ENCODE measurements around the gene SPRYD3.
"Not testable (repeated sequence)": the region's sequence is repeated elsewhere in the genome, so short reads cannot be mapped to it uniquely, and the experiment has no call there.

SPRYD3 gene, protein sequence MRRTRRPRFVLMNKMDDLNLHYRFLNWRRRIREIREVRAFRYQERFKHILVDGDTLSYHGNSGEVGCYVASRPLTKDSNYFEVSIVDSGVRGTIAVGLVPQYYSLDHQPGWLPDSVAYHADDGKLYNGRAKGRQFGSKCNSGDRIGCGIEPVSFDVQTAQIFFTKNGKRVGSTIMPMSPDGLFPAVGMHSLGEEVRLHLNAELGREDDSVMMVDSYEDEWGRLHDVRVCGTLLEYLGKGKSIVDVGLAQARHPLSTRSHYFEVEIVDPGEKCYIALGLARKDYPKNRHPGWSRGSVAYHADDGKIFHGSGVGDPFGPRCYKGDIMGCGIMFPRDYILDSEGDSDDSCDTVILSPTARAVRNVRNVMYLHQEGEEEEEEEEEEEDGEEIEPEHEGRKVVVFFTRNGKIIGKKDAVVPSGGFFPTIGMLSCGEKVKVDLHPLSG

DNA sequence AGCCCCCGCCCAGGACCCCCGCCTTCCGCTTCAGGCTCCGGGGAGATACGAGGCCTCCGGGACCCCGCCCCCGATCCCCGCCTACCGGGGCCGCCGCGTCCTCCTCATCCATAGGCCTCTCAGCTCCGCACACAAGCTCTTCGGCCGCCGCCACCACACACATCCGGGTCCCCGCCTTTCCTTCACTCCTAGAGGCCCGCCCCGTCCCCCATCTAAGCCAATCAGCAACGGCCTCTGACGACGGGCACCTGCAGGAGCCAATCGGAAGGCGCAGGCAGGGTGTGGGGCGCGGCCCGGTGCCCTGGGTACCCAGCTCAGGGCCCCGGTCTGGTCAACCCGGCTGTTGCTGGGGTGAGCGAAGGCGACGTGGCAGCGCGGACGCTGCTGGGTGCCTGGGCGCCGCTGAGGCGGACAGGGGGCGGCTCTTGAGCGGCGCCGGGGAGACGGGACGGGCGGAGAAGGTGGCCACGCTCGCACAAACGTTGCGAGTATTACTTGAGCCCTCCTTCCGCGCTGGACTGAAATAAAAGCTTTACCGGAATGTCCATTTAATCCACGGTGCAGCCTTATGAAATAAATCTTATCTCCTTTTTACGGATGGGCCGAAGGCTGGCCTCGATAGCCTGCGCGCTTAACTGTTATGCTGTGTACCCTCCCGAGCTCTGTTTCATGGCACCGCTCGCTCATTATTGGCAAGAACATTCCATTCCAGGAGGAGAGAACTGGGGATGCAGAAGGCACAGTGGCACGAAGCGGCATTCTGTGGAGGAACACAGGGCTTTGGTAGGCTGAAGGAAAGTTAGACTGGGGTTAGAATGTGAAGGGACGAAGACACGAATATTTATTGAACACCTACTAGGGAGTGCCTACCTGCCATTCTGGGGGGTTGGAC, at the start of gene SPRYD3:
SPRYD3 (minus strand) TSS at position 165 of the 892 bp plus-strand sequence; CDS start at position 108, 57 bp downstream.
- no peak for DNase-seq (ENCODE audit: low read depth, low spot score)

DNA sequence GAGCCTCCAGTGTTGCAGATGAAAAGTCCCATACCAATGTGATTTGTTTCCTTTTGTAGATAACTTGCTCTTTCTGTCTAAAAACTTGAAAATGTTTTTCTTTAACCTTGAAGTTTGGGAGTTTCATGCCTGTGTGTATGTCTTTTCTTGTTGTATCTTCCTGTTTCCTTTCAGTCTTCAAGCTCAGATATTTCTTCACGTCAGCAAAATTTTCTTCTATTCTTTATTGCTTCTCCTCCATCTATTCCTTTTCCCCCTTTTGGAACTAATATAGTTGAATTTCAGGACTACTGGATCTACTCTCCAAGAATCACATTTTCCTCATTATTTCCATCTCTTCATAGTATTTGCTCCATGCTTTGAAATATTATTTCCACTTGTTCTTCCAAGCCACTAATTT, 48.0 kb upstream of the SPRYD3 start:
- no peak for DNase-seq (ENCODE audit: low read depth, low spot score)

DNA sequence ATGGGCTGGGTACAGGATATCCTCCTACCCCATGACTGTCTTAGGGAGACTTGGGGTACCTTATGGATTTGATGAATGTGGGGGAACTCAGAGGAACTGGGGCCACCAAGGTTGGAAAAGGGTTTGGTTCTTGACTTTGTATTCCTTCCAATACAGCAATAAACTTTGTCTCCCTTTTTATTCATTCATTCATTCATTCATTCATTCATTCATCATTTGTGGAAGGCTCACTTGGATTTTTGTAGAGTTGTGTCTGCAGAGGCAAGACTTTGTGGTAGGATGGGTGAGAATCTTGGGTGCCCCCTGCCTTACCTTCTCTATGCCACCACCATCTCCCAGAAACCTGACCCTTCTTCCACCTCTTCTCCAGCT, 45.1 kb upstream of the SPRYD3 start:
- DNase-seq (ENCODE audit: low read depth, low spot score): no peak

DNA sequence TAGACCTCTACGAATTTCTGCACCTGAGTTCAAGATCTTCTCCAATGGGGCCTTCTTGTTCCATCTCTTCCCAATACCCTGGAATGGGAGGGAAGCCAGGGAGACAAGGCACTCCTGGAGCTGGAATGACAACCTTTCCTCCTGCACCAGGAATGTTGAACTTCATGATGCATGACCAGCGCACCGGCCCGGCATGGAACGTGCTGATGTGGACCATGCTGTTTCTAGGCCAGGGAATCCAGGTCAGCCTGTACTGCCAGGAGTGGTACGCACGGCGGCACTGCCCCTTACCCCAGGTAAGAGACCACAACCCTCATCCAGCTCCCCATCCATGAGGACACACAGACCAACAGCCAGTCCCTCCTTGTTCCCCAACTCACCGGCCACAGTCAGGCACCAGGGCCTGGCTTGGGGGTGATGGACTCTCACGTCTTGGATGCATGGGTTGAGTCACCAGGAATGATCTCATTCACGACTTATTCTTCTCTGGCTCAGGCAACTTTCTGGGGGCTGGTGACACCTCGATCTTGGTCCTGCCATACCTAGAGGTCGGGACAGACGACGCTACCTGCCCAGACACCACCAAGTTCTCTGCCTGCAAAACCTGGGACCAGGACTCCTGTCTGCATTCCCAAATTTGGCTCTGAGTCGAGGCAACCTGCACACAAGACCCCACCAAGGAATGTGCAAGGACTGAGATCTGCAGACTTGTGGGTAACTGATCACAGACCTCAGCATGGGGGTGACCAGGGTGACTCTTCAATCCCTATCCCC, 44.6 kb upstream of the SPRYD3 start:
- DNase-seq (ENCODE audit: low read depth, low spot score): no peak

DNA sequence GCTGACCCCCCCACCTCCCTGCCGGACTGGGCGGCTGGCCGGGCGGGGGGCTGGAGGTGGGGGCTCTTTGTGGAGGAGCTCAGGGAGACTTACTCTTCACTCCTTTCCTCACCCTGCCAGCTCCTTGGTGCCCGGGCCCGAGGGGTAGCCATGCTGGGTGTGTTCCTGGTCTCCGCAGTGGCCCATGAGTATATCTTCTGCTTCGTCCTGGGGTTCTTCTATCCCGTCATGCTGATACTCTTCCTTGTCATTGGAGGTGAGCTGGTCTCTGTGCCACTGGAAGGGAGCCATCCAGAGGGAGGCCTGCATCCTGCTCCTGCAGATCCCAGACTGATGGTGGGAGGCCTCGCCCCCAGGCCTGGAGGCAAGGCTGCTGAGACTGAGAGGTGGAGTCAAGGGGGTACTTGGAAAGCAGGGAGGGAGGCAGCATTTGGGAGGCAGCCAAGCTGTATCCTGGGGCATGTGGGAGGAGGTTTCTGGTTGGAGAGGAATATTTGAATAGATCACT, 43.8 kb upstream of the SPRYD3 start:
- no peak for DNase-seq (ENCODE audit: low read depth, low spot score)

DNA sequence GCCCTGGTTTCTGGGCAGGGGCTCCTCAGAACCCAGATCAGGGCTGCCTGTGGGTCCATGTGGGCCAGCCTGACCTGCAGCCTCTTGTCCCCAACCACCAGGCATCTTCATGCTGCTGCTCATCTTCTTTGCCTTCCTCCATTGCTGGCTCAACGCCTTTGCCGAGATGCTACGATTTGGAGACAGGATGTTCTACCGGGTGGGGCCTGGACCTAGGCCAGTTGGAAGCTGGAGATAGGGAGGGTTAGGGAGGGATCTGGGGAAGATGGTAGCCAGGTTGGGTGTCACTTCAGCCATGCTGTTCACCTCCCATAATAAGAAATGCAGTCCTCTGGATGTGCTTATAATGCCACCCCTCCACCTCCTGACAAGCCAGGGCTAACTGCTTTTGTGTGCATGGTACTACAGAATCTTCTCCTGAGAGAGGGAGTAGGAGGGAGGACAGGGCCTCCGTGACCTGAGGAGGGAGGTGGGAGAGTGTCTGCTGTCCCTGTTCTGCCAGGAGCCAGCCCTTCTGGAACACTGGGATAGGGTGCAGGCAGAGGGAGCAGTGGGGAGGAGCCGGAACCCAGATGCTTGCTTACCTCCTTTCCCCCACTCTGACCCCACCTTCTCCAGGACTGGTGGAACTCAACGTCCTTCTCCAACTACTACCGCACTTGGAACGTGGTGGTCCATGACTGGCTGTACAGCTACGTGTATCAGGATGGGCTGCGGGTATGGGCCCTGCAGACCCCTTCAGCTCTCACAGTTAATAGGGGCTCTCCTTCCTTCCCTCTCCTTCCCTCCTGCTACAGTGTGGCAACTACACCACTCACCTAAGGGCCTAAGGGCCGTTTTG, 41.7 kb upstream of the SPRYD3 start:
- no peak for DNase-seq (ENCODE audit: low read depth, low spot score)

DNA sequence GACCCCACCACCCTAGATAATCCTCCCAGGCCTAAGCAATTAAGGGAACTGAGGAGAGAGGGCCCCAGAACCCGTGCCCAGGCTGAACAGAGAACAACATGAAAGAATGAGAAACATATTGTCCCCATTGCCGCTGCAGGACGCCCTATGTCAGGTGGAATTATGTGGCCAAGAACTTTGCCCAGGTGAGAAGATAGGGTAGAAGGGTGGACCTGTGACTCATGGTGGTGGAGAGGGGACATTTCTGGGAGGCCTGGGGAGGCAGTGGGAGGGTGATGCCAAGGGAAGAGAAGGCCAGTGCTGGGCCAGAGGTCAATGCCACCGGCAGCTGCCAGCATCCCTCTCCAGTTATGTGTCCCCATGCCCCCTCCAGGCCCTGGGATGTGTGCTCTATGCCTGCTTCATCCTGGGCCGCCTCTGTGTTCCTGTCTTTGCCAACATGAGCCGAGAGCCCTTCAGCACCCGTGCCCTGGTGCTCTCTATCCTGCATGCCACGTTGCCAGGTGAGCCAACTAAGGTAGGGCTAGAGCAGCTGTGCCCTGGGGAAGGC, 39.6 kb upstream of the SPRYD3 start:
- no peak for DNase-seq (ENCODE audit: low read depth, low spot score)

DNA sequence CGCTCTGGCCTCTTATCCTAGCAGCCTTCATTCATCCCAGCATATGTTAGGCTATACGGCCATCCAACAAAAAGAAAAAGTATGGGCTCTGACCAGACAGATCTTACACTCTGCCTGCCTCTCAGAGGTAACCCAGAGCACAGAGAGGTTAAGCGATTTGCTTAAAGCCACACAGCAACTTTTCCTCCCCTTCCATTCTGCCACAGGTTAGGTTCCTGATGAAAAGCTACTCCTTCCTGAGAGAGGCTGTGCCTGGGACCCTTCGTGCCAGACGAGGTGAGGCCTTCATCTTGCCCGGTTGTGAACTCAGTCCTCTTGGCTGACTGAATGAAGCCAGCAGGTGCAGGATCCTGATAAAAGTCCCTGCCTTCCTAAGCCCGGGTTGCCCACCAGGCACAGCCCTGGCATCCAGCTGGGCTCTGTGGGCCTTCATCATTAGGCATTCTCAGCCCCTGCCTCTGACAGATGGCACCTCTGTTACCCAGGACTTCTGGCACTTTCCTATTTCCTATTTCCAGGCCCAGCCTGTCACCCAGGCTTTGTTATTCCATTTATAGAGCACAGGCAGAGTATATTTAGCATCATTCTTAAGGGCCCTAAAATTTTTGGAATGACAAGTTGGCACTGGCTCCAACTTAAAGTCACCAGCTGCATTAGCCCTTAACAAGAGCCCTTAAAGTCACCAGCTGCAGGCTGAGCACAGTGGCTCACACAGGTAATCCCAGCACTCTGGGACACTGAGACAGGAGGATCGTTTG, 36.9 kb upstream of the SPRYD3 start:
- DNase-seq (ENCODE audit: low read depth, low spot score): no peak

DNA sequence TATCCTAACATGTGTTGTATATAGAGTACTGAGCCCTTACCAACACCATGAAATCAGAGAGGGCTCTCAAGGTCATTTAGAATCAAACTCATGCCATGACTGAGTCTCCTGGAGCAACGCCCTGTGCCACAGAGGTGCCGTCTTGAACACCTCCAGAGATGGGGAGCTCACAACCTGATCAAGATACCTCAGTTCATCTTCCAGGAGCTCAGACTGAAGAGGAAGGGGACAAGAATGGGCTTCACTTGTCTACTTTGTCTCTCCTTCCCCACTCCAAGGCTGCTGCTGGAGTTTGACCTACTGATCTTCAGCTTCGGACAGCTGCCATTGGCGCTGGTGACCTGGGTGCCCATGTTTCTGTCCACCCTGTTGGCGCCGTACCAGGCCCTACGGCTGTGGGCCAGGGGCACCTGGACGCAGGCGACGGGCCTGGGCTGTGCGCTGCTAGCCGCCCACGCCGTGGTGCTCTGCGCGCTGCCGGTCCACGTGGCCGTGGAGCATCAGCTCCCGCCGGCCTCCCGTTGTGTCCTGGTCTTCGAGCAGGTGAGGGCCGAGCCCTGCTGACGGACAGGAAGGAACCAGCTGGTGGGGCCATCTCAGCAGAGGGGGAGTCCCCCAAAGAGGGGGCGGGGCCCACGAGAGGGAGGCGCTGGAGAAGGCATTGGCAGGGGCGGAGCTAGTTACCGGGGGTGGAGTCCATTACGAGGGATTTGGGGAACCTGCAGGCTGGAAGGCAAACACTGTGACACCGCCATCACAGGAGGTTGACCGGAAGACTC, 36.1 kb upstream of the SPRYD3 start:
- peak; percentile 56 for DNase-seq (ENCODE audit: low read depth, low spot score)

DNA sequence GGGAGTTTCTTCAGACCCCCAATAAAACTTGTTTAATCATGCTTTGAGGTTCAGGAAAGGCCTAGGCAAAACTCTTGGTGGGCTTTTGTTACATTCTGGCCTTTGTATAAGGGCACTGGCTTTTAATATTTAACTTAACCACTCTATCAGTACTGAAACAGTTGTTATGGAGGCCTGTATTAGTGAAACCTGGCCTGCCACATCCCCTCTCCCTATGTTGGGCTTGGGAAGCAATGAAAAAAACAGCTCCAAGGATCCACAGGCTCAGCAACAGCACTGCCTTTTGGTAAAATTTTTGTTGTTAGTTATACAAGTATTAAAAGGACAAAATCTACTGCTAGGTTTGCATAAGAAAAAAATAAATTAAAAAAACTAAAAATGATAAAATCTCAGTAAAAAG, 34.8 kb upstream of the SPRYD3 start:
- DNase-seq (ENCODE audit: low read depth, low spot score): no peak

DNA sequence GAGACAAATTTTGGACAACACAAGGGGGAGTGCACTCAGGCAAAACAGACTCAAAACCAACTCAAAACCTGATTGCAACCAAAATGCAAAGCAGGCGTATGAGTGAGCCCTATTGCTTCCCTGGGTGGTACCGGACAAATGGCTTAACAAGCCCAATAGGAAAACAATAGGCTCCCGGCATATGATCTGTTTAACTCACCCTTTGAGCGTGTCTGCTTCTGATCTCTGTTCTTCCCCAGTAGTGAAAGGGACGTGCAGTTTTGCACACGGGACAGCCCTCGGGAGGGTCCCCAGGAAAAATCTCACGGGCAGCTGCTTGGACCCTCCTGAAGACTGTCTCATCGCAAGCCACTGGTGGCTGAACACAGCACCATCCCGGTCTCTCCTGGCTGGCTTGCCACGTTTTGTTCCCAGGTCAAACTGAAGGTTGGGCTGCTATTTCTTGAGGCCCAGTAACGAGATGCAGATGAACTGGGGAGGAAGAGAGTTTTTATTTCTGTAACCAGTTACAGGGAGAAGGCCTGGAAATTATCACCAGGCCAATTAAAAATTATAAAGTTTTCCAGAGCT, 34.0 kb upstream of the SPRYD3 start:
- DNase-seq (ENCODE audit: low read depth, low spot score): no peak

DNA sequence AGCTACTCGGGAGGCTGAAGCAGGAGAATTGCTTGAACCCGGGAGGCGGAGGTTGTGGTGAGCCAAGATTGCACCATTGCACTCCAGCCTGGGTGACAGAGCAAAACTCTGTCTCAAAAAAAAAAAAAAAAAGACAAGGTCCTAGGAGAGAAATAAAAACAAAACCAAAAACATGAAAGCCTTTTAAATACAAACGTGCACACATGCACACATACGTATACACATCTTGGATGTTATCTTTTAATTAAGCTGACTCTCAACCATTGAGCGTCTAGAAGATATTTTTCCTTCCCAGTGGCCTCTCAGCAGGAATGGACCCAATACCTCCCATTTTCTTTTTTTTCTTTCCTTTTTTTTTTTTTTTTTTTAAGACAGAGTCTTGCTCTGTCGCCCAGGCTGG, 33.2 kb upstream of the SPRYD3 start:
- not testable (repeated sequence) for DNase-seq (ENCODE audit: low read depth, low spot score)

DNA sequence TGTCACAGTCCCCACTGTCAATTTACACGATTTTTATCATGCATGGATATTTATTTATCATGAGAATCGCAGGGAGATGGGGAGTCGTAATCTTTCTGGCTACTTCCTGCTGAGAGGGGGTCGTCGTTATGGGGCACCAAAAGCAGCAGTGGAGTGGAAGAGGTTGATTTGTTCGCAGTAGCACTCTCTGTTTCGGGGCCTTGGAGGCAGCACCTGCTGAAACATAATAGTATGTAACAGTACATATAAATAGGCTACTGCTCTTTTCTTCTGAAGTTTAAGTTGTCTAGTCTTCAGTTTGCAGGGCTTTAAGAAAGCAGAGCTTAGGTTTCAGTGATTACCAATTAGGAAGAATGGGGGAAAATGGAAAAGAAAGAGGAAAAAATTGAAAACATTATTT, 27.9 kb upstream of the SPRYD3 start:
- no peak for DNase-seq (ENCODE audit: low read depth, low spot score)

DNA sequence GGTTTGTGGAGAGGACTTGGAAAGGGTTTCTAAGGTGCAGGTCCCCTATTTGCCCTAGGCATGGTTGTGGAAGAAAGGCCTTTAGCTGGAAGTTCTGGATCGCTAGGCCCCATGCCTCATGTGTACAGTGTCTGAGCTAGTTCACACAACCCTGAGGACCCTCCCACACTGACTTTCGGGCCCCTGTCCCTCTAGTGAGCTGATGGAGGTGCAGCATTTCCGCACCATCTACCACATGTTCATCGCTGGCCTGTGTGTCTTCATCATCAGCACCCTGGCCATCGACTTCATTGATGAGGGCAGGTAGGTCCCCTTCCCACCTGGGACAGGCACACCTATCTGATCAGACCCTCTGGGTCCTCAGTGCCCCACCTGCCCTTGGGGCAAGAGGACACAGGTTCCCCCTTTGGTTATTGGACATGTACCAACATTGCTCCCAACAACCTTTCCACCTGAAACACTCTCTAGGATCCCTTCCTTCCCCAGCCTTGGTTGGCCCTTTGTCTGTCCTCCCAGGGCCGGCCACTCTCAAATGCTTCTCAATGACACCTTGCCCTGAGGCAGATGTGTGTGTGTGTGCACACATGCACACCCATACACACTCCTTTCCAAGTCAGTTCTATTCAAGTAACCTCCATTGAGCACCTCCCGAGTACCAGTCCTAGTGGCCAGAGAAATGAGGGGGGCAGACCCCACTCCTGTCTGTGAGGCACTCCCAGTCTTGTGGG, 26.7 kb upstream of the SPRYD3 start:
- no peak for DNase-seq (ENCODE audit: low read depth, low spot score)

DNA sequence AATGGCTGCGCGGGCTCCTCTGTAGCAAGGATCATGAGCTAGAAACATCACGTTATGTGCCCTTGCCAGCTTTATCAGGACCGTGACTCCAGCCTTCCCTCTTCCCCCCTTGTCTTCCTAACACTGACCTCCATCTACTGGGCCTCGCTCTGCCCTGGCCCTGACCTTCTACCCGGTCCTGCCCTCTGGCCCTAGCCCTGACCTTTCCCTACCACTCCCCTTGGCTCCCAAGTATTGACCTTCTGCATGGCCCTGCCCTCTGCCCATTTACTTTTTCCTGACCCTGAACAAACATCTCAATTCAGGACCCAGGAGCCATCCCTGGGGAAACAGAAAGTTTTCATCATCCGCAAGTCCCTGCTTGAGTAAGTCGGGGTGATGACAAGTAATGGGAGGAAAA, 26.1 kb upstream of the SPRYD3 start:
- DNase-seq (ENCODE audit: low read depth, low spot score): no peak

DNA sequence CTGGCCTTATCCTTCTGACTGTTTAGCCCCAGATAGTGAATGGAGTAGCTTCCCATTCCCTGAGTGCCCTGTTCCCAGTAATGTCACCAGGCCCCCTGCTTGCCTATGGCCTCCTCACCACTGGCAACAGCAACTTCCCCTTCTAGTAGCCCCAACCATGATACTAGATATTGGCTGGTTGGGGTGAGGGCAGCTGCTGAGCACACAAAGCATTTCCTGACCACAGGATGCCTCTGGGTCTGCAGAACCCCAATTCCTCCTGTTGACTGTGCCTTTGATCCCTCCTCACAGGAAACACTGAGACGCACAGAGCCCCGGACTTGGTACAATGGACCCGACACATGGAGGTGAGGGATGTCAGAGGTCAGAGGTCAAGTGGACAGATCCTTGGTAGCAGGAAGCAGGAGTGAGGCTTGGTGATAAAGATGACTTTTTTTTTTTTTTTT, 24.7 kb upstream of the SPRYD3 start:
- no peak for DNase-seq (ENCODE audit: low read depth, low spot score)

DNA sequence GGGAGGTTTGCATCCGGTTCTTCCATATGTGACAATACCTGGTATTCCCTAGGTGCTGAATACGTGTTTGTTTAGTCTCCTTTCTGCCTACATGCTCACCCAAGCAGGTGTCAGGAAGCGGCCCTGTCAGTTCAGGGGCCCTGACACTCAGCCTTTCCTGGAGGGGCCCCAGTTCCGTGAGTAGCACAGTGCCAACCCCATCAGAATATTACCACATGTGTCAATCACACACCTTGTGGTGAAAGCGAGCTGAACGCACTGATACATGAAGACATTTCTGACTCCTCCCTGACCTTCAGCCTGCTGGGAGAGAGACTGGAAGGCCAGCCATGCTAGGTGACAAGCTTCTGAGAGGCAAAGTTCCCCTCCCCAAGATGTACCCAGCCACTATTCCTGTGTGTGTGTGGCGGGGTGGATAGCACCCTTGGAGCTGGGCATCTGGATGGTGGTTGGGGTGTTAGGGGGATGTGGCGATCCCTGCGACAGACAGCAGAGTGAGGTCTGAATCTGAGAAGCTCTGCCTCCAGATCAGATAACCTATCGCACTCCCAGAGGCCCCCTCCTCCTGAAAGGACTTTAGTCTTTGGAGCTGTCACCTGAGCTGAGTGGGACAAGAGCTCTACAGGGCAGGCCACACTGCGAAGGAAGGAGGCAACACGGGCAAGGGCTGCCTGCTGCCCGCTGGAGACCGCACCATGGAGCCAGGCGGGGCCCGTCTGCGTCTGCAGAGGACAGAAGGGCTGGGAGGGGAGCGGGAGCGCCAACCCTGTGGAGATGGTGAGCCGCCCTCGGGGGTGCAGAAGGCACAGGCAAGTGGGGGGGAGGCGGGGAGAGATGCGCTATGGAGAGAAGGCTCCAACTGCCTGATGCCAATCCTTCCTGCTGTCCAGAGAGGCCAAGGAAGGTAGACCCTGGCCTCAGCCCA, 24.0 kb upstream of the SPRYD3 start, which contains the start of gene SOAT2:
SOAT2 (plus strand) TSS at position 604 of the 925 bp plus-strand sequence; CDS start at position 696, 92 bp downstream.
- DNase-seq (ENCODE audit: low read depth, low spot score): no peak
